ENCODE measurements around the gene RCOR2. TPM values are rescaled to one million over a fixed set of nuclear protein-coding genes. Genes with fewer than 3 reads are reported as not detected.

The RCOR2 gene
- total RNA-seq, 1 experiment from 2014 or later: 77.4 TPM

DNA sequence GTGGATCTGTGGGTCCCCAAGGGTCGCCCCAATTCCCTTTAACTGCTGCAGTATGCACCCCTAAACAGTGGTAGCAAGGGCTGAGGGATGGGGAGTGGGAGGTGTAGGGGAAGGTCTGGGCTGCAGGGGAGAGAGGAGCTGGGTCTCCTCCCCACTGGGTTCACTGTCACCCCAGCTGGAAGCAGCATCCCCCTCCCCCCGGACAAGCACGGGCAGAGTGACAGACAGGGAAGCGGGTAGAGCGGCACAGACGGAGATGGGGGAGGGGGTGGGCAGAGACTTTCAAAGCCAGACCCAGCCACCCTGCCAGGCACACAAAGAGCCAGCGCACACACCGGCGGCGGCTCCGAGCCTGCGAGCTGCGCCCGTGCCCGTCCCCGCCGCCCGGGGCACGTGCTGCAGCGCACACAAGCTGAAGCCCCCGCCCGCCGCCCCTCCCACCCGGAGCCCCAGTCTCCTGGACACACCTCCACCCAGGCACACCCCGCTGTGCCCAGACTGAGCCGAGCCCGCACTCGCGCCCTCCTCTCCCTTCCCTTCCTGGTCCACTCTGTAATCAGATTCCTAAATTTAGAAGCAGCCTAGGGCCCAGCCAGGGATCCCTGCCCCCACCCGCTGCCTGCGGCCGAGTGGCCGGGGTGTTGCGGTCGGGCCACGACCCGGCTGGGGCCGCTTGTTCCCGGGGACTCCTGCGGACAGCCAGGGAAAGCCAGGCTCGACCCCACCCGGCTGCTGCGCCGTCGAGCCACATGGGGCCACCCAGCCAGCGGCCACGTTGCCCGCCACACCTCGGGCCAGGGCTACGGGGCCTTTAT lies 935 bp upstream of the RCOR2 start (continued):
- TF ChIP-seq, protein P1, sequence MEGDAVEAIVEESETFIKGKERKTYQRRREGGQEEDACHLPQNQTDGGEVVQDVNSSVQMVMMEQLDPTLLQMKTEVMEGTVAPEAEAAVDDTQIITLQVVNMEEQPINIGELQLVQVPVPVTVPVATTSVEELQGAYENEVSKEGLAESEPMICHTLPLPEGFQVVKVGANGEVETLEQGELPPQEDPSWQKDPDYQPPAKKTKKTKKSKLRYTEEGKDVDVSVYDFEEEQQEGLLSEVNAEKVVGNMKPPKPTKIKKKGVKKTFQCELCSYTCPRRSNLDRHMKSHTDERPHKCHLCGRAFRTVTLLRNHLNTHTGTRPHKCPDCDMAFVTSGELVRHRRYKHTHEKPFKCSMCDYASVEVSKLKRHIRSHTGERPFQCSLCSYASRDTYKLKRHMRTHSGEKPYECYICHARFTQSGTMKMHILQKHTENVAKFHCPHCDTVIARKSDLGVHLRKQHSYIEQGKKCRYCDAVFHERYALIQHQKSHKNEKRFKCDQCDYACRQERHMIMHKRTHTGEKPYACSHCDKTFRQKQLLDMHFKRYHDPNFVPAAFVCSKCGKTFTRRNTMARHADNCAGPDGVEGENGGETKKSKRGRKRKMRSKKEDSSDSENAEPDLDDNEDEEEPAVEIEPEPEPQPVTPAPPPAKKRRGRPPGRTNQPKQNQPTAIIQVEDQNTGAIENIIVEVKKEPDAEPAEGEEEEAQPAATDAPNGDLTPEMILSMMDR (IDR thresholded peaks at IDR 0.05): no peak
- TF ChIP-seq NFE2L1 (CRISPR knock-in tag; IDR thresholded peaks at IDR 0.05): 0 out of 2 replicates have a peak, but pooled peaks have one; percentile 23
- peak; percentile 12; the same call in 1 of the 2 replicates for TF ChIP-seq MYBL2 (CRISPR knock-in tag; IDR thresholded peaks at IDR 0.05)
- no peak for TF ChIP-seq OVOL2 (CRISPR knock-in tag; IDR thresholded peaks at IDR 0.05; ENCODE audit: borderline replicate concordance)
- TF ChIP-seq, protein P2, sequence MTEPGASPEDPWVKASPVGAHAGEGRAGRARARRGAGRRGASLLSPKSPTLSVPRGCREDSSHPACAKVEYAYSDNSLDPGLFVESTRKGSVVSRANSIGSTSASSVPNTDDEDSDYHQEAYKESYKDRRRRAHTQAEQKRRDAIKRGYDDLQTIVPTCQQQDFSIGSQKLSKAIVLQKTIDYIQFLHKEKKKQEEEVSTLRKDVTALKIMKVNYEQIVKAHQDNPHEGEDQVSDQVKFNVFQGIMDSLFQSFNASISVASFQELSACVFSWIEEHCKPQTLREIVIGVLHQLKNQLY (CRISPR knock-in tag; IDR thresholded peaks at IDR 0.05): 0 out of 2 replicates have a peak, but pooled peaks have one; percentile 54
- no peak for TF ChIP-seq CBFB (CRISPR knock-in tag; IDR thresholded peaks at IDR 0.05; ENCODE audit: low read depth)
- TF ChIP-seq SP1 (CRISPR knock-in tag; conservative IDR thresholded peaks at IDR 0.05): peak; percentile 82
- TF ChIP-seq, protein P3, sequence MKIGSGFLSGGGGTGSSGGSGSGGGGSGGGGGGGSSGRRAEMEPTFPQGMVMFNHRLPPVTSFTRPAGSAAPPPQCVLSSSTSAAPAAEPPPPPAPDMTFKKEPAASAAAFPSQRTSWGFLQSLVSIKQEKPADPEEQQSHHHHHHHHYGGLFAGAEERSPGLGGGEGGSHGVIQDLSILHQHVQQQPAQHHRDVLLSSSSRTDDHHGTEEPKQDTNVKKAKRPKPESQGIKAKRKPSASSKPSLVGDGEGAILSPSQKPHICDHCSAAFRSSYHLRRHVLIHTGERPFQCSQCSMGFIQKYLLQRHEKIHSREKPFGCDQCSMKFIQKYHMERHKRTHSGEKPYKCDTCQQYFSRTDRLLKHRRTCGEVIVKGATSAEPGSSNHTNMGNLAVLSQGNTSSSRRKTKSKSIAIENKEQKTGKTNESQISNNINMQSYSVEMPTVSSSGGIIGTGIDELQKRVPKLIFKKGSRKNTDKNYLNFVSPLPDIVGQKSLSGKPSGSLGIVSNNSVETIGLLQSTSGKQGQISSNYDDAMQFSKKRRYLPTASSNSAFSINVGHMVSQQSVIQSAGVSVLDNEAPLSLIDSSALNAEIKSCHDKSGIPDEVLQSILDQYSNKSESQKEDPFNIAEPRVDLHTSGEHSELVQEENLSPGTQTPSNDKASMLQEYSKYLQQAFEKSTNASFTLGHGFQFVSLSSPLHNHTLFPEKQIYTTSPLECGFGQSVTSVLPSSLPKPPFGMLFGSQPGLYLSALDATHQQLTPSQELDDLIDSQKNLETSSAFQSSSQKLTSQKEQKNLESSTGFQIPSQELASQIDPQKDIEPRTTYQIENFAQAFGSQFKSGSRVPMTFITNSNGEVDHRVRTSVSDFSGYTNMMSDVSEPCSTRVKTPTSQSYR (CRISPR knock-in tag; IDR thresholded peaks at IDR 0.05): peak; percentile 71
- TF ChIP-seq SOX15 (CRISPR knock-in tag; IDR thresholded peaks at IDR 0.05): no peak
- TF ChIP-seq, protein P4, sequence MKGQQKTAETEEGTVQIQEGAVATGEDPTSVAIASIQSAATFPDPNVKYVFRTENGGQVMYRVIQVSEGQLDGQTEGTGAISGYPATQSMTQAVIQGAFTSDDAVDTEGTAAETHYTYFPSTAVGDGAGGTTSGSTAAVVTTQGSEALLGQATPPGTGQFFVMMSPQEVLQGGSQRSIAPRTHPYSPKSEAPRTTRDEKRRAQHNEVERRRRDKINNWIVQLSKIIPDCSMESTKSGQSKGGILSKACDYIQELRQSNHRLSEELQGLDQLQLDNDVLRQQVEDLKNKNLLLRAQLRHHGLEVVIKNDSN (CRISPR knock-in tag; IDR thresholded peaks at IDR 0.05): peak; percentile 82

DNA sequence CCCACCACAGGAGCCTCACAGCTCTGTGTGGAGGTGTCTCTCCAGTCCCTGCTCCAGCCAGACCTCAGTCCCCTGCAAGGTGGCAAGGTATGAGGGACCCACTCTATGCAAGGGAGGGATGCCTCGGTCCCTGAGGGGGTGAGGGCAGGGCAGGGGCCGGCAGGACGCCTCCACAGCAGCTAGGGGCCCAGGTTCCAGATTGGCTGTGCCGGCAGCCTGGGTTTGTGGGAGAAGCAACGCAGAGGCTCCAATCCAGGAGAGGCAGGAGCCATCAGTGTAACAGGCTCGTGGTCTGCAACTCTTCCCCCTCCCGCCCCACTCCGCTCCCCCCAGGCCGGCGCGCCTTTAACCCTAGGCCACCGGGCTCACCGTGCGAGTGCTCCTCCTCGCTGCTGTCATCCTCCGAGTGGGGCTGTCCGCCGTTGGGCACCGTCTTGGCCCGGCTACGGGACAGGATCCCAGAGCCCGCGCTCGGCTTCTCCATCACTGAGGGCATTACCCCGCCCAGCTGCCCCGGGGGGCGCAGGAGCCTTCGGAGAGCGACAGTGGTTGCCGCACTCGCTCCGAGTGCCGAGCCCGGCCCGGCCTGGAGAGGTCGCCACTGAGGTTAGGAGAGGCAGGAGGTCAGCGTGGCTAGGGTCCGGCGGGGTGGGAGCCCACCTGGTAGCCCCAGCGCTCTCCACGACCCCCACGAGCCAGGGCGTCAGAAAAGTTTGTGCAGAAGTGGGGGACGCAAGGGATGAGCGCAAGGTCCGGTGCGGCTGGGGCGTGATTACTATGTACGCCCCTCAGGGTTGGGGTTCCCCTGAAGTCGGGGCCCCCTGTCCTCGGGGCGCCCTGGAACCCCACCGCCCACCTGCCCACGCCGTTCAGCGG lies 765 bp downstream of the RCOR2 start:
- H3K9me3 Mint-ChIP-seq: no peaks in the 10 kb centered on the region
- POLR2A ChIA-PET: interaction anchor here (1.0 to 3.1 kb wide), 5 partner anchors 19 to 269 kb away, joined by 3 to 14 read pairs (median 10); partner anchors contain the start of genes MARK2 and STIP1
- H3K4me1 Mint-ChIP-seq: peaks cover 31% of the 10 kb centered on the region
- DNase-seq (ENCODE audit: low spot score) (peak; percentile 96), ATAC-seq (peak; percentile 16)
- H3K36me3 Mint-ChIP-seq: peaks cover 18% of the 10 kb centered on the region
- CTCF ChIA-PET: interaction anchor here (0.6 to 6.6 kb wide), 16 partner anchors 10 to 269 kb away, joined by 3 to 103 read pairs (median 4); partner anchors contain the start of genes MARK2 and ZFTA
- peak overlapping the region; percentile 84; the same call in 1 of the 2 replicates for H3K27ac Mint-ChIP-seq
- no peaks in the 10 kb centered on the region for H3K27me3 Mint-ChIP-seq (ENCODE audit: low read depth)
- peak overlapping the region; percentile 90 for H3K4me3 Mint-ChIP-seq
- TF ChIP-seq OVOL2 (CRISPR knock-in tag; IDR thresholded peaks at IDR 0.05; ENCODE audit: borderline replicate concordance): no peak
- TF ChIP-seq, protein P5, sequence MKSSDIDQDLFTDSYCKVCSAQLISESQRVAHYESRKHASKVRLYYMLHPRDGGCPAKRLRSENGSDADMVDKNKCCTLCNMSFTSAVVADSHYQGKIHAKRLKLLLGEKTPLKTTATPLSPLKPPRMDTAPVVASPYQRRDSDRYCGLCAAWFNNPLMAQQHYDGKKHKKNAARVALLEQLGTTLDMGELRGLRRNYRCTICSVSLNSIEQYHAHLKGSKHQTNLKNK (CRISPR knock-in tag; IDR thresholded peaks at IDR 0.05): no peak
- TF ChIP-seq ZNF423 (CRISPR knock-in tag; IDR thresholded peaks at IDR 0.05): no peak
- no peak for TF ChIP-seq NFYB (CRISPR knock-in tag; conservative IDR thresholded peaks at IDR 0.05; ENCODE audit: low read depth)
- no peak for TF ChIP-seq SMAD4 (CRISPR knock-in tag; IDR thresholded peaks at IDR 0.05)
- TF ChIP-seq, protein P6, sequence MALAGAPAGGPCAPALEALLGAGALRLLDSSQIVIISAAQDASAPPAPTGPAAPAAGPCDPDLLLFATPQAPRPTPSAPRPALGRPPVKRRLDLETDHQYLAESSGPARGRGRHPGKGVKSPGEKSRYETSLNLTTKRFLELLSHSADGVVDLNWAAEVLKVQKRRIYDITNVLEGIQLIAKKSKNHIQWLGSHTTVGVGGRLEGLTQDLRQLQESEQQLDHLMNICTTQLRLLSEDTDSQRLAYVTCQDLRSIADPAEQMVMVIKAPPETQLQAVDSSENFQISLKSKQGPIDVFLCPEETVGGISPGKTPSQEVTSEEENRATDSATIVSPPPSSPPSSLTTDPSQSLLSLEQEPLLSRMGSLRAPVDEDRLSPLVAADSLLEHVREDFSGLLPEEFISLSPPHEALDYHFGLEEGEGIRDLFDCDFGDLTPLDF (CRISPR knock-in tag; IDR thresholded peaks at IDR 0.05): no peak
- TF ChIP-seq, protein P7, sequence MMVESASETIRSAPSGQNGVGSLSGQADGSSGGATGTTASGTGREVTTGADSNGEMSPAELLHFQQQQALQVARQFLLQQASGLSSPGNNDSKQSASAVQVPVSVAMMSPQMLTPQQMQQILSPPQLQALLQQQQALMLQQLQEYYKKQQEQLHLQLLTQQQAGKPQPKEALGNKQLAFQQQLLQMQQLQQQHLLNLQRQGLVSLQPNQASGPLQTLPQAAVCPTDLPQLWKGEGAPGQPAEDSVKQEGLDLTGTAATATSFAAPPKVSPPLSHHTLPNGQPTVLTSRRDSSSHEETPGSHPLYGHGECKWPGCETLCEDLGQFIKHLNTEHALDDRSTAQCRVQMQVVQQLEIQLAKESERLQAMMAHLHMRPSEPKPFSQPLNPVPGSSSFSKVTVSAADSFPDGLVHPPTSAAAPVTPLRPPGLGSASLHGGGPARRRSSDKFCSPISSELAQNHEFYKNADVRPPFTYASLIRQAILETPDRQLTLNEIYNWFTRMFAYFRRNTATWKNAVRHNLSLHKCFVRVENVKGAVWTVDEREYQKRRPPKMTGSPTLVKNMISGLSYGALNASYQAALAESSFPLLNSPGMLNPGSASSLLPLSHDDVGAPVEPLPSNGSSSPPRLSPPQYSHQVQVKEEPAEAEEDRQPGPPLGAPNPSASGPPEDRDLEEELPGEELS (CRISPR knock-in tag; IDR thresholded peaks at IDR 0.05): no peak; the same call in 1 of the 2 replicates
- TF ChIP-seq ZNF138 (CRISPR knock-in tag; conservative IDR thresholded peaks at IDR 0.05): no peak
- TF ChIP-seq ETV6 (CRISPR knock-in tag; IDR thresholded peaks at IDR 0.05): no peak; the same call in 1 of the 2 replicates
- TF ChIP-seq ATF1 (CRISPR knock-in tag; IDR thresholded peaks at IDR 0.05): no peak
- TF ChIP-seq MXD4 (CRISPR knock-in tag; IDR thresholded peaks at IDR 0.05; ENCODE audit: borderline replicate concordance): no peak
- TF ChIP-seq TEAD4 (CRISPR knock-in tag; IDR thresholded peaks at IDR 0.05): no peak
- TF ChIP-seq NR3C1 (CRISPR knock-in tag; conservative IDR thresholded peaks at IDR 0.05; ENCODE audit: low read depth): no peak
- no peak for TF ChIP-seq ZNF263 (CRISPR knock-in tag; IDR thresholded peaks at IDR 0.05; ENCODE audit: low read depth)
